Activated naive CD4-positive, alpha-beta T cell treated with Interleukin-2 at 50 U/mL for 16 hours (primary cell): ENCODE measurements around the gene TERC.
"Not testable (repeated sequence)": the region's sequence is repeated elsewhere in the genome, so short reads cannot be mapped to it uniquely, and the experiment has no call there.

ENCODE experiments used
- DNase-seq: peaks from one replicate; pipeline ENCODE4 v3.0.0-alpha.2; 2020

TERC gene

DNA sequence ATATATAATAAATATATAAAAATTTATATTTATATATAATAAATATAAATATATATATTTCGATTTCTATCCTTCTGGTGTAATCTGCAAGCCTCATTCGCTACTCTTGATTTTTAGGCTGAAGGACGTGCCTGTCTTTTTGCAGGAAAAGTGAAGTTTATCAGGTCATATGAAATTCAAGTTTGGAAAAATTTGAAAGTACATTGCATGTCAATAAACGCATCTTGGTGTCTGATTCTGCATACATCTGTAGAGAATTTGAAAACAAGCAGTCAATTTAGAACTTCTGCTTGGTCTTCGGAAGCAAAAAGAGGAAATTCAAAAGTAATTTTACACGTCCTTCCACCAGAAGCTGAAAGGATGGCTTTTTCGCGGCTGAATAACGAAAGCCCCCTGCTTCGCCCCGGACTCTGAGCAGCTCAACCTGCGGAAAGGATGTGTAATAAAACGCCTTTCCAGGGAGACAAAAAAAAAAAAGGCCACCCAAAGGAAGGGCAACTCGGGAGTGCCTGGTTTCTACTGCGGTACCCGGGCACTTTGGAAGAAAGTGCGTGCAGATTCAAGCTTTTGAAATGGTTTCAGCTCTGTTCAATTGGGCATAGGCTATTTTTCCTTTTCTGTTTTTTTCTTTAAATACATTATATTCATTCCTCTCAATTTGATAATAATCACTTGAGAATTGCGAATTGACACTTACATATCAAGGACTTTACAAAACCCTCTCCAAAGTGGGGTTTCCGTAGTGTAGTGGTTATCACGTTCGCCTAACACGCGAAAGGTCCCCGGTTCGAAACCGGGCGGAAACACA is 6.8 kb upstream of the TERC start:
- DNase-seq: peak; percentile 53

DNA sequence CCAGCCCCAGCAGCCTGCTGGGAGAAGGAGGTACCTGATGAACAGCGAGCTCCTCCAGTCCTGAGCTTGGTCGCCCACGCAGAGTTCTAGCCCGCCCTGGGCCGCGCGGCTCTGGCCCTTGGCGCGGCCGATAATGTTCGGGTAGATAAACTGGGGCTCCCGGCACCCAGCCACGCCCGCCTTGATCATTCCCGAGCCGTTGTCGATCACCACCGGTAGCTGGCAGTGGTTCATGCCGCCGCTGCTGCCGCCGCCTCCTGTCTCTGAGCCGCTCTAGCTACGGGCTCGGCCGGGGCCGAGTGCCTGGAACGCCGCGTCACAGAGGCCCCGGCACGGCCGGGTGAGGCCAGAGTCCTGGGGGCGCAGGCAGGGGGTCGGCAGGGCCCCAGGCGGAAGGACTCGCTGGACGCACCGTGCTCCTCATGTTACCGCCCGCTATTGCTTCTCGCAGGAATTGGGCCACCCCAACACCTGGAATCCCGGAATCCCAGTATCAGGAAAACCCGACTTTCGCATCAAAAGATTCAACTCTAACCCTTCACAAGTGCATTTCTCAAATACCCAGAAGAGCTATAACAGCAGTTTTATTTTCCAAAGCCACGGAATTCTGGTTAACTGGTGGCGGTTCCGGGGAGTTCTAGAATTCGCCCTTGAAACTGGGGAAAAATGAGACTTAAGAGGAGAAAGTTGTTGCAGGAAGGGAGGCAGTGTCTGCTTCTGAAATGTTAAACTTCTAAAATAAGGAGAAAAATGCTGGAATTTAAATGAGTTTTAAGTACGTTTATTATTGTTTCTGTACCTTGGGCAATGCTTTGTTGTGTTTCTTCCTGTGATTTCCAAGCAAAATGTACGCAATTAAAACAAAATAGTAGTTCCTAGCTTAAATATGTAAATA is 4.7 kb upstream of the TERC start, which contains the start of gene ACTRT3:
Gene ACTRT3 (minus strand): TSS at position 275 of the 895 bp plus-strand sequence. CDS start 41 bp downstream, at position 234.
- peak; percentile 66 for DNase-seq

DNA sequence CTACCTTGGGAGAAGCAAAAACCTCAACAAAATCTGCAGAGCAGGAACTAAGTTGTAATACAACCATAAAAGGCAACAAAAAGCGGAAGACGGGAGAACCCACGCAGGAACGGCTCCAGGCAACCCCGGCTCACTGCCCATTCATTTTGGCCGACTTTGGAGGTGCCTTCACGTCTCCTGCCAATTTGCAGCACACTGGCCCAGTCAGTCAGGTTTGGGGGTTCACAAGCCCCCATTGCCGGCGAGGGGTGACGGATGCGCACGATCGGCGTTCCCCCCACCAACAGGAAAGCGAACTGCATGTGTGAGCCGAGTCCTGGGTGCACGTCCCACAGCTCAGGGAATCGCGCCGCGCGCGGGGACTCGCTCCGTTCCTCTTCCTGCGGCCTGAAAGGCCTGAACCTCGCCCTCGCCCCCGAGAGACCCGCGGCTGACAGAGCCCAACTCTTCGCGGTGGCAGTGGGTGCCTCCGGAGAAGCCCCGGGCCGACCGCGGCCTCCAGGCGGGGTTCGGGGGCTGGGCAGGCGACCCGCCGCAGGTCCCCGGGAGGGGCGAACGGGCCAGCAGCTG is 463 bp downstream of the TERC start:
- peak; percentile 59 for DNase-seq

DNA sequence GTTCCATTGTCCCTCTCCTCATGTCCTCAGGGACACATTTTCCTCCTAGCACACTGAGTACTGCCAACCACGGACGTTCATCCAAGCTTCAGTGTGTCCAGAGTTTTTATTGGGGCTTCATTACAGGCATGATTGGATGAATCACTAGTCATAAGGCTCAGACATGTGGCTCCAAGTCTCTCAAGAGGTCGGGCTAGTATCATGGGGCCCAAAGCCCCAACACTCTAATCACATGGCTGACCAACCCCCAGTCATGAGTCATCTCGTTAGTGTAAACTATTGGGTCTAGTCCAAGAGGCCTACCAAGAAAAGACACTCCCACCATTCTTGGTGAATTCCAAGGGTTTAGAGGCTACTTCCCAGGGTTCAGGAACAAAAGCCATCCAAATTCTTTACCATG is 4.4 kb downstream of the TERC start:
- no peak for DNase-seq

DNA sequence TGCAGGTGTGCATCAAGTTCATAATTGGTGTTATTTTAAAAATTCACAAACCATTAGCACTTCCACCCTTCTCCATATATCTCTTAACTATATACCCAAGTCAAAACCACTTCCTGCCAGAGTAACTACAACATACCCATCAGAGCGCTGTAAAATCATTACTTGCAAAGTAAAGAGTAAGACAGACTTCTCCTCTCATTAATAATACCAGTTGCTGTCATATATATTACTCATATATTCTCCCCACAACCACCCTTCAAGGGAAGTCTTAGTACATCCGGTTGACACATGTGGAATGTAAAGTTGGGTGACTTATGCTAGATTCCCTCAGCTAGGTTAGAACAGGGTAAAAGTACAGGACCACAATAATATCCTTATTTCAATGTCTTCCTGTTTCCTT is 5.6 kb downstream of the TERC start:
- DNase-seq: no peak

DNA sequence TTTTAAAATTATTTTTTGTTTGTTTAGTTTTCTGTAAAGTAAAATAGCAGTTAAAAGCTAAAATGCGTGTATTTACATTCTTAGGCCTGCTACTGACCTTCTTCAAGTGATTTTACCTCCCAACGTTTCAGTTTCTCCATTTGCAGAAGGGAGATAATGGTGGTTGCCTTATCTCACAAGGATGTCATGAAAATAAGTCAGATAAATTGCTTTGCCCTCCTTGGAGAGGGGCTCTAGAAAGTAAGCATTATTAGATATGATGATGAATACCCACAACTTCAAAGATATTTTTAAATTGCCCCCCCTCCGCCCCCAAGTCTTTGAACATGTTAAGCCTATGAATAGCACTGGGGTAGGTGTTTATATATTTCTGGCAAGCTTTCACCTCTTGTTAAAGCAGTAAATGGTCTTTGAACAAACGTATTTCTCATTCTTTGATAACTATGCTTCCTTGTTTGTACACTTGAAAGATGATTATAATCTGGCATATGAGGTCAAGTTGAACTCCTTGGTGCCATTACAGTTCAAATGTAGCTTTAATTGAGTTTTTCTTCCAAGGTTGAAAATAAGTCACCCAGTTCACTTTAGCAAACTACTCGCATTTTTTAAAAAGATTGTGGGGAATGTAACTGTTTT is 6.4 kb downstream of the TERC start:
- DNase-seq: no peak

DNA sequence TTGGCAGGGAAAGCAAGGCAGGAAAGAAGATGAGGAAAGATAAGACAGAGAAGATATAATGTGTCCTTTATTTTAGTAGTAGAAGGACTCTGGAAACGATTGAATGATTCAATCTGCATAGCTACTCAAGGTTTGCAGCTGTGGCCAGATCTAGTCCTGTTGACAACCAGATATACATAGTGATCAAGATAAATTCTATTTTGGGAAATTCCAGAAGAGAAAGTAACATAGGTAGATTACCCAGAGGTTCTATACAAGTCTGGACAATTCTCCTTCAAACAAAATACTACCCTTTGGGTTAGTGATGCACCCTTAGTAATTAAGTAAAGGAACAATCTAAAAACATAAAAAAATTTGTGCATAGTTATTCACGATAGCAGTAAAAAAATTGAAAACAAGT is 9.4 kb downstream of the TERC start:
- DNase-seq: no peak

DNA sequence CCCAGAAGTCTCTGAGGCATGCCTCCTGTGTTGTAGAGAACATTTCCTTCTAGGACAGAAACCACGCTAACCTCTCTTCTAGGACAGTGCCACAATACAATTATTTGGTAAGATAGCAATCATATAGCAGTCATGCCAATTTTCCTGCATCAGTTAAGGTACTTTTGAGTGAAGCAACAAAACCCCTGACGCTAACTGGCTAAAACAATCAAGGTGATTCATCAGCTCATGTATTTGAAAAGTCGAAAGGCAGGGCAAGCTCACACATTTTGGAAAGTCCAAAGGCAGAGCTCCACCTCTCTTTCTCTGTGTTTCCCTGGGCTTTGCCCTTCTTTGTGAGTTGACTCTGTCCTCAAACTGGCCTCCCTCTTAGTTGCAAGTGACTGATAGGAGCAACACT is 10.1 kb downstream of the TERC start:
- no peak for DNase-seq

DNA sequence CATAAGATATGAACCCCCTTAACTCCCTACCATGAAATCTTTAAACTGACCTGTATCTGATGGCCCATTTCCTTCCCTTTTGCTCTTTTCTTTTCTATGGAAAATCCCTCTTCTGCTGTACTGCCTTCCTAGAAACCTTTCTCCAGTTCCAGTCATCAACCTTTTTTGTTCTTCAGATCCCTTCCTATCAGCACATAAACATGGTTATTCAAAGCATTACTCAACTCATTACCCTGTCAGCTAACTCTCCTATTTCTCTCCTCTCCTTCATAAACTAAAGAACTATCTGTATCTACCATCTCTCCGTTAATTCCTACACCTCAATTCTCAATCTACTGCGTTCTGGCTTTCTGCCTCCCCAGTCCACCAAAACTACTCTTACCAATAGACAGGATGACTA is 13.0 kb downstream of the TERC start:
- no peak for DNase-seq

DNA sequence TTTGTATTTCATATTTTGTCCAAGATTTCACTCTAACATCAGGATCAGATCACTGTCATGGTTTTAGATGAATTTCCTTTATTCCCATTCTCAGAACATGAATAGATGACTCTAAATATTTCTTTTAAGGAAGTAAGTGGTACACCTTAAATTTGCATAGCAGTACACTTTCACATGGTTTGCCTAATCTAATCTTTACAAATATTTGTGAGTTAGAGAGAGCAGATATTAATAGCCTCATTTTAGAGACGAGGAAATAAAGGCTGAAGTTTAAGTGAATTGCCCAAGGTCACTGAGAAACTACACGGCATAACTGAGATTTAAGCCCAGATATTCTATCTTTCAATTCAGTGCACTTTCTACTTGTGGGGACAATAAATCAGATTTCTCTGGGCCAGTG is 14.2 kb downstream of the TERC start:
- no peak for DNase-seq

DNA sequence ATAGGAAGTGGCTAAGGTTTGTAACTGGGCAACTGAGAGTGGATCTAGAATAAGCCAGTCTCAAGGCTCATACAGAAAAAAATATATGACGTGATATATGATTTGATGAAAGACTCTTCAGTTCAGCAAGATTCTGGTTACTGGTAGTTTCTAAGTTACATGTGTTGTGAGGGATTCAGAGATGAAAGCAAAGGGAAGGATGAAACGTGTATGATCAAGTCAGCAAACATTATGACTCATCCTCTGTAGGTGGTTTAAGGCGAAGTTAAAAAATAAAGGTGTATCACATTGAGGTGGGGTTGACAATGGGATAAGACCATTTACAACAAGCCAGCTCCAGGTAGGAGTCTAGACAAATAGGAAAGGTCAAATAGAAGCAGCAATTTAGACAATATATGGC is 16.2 kb downstream of the TERC start:
- DNase-seq: no peak

DNA sequence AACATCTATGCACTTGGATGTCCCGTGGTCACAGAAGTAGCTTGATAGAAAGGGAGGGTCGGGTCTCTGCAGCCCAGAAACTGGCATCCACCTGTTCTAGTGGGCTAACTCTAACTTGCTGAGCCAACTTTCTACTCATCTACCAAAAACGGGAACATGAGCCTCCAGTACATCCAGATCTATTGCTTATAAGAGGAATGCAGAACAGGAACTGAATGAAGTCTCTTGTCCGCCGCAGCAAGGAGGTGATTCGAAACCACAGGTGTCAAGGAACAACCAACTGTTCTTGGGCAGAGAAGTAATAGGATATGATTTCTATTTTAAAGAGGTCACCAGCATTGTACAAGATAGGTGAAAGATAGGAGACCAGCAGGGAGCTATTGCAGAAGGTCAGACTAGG is 17.9 kb downstream of the TERC start:
- no peak for DNase-seq

DNA sequence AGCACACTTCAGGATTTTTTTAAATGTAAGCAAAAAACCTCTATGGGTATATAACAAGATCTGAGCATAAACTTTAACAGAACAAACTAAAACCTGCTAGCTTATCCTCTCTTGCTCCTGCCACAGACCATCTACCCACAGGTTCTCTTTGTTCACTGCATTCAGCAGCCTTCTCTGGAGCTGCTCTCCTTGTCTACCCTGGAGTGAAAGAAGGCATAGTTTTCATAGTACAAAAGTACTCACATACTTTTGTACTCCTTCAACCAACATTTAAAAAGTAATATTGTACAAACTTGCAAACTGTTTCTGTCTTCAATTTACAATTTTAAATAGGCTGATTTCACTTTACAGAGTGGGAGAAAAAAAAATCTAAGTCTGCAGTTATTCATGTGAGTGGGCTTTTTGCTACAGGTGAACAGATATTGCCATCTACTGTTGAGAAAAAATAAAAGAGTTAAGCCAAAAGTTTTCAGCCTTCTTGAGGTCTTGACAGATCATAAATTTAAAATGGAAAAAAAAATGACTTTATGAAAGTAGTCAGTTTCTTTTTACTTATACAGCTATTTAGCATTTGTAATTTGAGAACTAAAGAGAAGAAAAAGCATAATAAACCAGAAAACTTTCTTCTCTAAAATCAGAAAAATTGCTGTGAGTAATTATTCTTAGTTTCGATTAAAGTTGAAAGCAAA is 20.4 kb downstream of the TERC start:
- no peak for DNase-seq

DNA sequence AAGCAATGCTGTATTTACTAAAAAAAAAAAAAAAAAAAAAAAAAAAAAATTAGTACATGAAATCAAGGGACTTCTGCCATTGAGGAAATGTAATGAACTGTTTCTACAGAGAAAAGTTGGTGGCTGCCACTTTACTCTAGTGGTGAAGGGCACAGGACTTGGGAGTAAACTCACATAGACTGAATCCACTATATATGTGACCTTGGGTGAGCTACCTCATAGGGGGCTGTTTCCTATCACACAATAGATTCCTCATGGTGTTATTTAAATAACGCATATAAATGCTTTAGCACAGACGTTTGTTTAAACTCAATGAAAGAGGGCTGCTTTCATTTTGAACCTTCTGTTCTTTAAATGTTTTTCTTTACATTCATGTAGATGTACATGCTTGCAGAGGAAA is 25.8 kb downstream of the TERC start:
- DNase-seq: no peak

DNA sequence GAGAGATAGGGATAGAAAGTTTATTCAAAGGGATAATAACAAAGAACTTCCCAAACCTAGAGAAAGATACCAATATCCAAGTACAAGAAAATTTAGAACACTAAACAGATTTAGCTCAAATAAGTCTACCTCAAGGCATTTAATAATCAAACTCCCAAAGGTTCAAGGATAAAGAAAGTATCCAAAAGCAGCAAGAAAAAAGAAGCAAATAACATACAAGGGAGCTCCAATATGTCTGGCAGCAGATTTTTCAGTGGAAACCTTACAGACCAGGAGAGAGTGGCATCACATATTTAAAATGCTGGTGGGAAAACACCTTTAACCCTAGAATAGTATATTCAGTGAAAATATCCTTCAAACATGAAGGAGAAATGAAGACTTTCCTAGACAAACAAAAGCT is 33.0 kb downstream of the TERC start:
- not testable (repeated sequence) for DNase-seq

DNA sequence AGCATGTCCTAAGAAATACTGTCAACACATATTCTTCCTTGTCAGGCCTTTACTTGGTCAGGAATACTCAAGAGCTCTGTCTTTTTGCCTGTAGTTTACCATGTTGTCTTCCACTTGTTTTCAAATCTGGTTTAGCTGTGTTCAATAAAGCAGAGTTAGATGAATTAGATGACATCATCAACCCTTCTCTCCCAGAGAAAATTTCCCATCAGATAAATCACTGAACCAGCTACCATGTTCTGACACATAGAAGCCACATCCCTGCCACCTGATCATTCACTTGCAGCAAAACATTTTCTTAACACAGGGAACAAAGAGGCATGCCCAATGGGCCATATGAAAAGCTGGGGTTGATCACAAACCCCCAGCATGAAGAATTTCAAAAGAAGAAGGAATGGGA is 42.1 kb downstream of the TERC start:
- DNase-seq: no peak

DNA sequence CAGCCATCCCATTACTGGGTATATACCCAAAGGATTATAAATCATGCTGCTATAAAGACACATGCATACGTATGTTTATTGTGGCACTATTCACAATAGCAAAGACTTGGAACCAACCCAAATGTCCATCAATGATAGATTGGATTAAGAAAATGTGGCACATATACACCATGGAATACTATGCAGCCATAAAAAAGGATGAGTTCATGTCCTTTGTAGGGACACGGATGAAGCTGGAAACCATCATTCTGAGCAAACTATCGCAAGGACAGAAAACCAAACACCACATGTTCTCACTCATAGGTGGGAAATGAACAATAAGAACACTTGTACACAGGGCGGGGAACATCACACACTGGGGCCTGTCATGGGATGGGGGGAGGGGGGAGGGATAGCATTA is 46.4 kb downstream of the TERC start:
- not testable (repeated sequence) for DNase-seq
